Progenitor cell of endocrine pancreas (in vitro differentiated cells): ENCODE results near the gene CACNA1E. TPM values are rescaled to one million over a fixed set of nuclear protein-coding genes. Genes with fewer than 3 reads are reported as not detected.

Experiments used
- DNase-seq: peaks from one replicate; pipeline ENCODE4 v3.0.0; 2021; ENCODE audit warnings: low spot score; ENCODE audit not compliant: unreplicated experiment
- H3K27ac Mint-ChIP-seq: 2 replicates; pipeline ENCODE4 v1.8.0; 2021; ENCODE audit warnings: mild to moderate bottlenecking, moderate library complexity, mixed read lengths
- H3K27me3 Mint-ChIP-seq: 2 replicates; pipeline ENCODE4 v1.8.0; 2021; ENCODE audit warnings: mixed read lengths
- H3K36me3 Mint-ChIP-seq: 2 replicates; pipeline ENCODE4 v1.8.0; 2022; ENCODE audit warnings: mixed read lengths; ENCODE audit not compliant: insufficient read depth
- H3K4me1 Mint-ChIP-seq: 2 replicates; pipeline ENCODE4 v1.8.0; 2021; ENCODE audit warnings: low read depth, mixed read lengths
- H3K4me3 Mint-ChIP-seq: 2 replicates; pipeline ENCODE4 v1.8.0; 2021; ENCODE audit warnings: low read depth, mild to moderate bottlenecking, moderate library complexity, mixed read lengths
- H3K9me3 Mint-ChIP-seq: 2 replicates; pipeline ENCODE4 v1.8.0; 2021; ENCODE audit warnings: low read depth, mixed read lengths
- CTCF ChIP-seq: fragments of 200-600 bp; sonication (generic); IDR thresholded peaks from one replicate; pipeline ENCODE4 v1.5.0; 2021; ENCODE audit warnings: antibody characterized with exemption, mild to moderate bottlenecking; ENCODE audit not compliant: unreplicated experiment
- total RNA-seq: library from RNA; stranded (reverse); gene quantifications from 2 replicates; pipeline ENCODE4 v1.2.1, GENCODE V29; 2021

CACNA1E gene
- total RNA-seq, 1 donor from 2014 or later, result 0.55 TPM

DNA sequence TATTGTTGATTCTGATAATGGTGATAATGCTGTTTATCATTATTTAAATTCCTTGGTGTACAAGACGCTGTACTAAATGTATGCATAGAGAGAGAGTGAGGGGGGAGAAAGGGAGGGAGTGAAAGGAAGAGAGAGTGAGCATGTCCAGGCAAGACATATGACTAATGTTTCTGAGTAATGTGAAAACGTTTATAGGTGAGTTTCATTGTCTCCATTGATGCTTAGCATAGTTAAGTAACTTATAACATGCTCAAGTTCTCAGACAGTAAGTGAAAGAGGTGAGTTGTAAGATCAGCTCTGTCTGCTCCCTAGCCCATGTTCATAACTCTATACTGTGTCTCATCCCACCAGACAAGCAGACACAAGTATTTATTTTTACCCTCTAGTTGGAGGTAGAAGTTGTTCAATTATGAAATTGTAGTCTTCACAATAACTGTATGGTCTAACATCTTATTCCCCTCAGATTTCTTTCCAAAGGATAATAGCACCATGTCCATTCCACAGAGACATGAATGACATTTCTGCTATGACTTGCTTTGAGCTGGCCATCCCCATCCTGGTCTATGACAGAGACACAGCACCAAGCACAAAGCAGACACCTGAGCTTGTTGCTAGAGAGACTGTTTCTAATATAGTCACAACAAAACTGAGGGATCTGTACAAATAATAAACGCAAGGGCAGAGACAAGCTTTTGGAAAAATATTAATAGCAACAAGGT lies 285.1 kb downstream of the CACNA1E start:
- H3K27ac Mint-ChIP-seq, result no peak overlapping the region
- no peak for DNase-seq
- no peaks in the 10 kb centered on the region for H3K9me3 Mint-ChIP-seq
- no peaks in the 10 kb centered on the region for H3K4me1 Mint-ChIP-seq
- peaks cover 2% of the 10 kb centered on the region for H3K27me3 Mint-ChIP-seq
- no peaks in the 10 kb centered on the region for H3K36me3 Mint-ChIP-seq
- TF ChIP-seq CTCF, result no peak
- H3K4me3 Mint-ChIP-seq, result no peak overlapping the region

DNA sequence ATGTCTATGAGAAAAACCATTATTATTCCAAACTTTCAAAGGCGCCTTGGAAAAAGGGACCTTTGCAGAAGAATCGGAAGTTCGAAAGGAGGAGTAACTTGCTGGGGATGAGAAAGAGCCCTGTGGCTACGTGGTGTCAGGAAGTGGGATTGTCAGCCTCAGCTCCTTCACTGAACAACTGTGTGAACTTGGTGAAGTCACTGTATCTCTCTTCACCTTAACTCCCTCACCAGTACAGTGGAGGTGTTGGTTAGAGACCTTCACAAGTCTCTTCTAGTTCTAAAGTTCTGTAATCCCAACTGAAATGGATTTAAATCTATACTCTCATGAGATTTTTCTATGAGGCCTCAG lies 285.6 kb downstream of the CACNA1E start:
- no peaks in the 10 kb centered on the region for H3K4me1 Mint-ChIP-seq
- DNase-seq, result no peak
- no peak overlapping the region for H3K27ac Mint-ChIP-seq
- H3K36me3 Mint-ChIP-seq, result no peaks in the 10 kb centered on the region
- peaks cover 2% of the 10 kb centered on the region for H3K27me3 Mint-ChIP-seq
- no peaks in the 10 kb centered on the region for H3K9me3 Mint-ChIP-seq
- no peak overlapping the region for H3K4me3 Mint-ChIP-seq
- no peak for TF ChIP-seq CTCF

- DNase-seq, result no peak
- no peaks in the 10 kb centered on the region for H3K9me3 Mint-ChIP-seq
- H3K4me3 Mint-ChIP-seq, result no peak overlapping the region
- H3K27ac Mint-ChIP-seq, result no peak overlapping the region
- H3K27me3 Mint-ChIP-seq, result peaks cover 2% of the 10 kb centered on the region
- TF ChIP-seq CTCF, result no peak
- H3K4me1 Mint-ChIP-seq, result no peaks in the 10 kb centered on the region
- H3K36me3 Mint-ChIP-seq, result no peaks in the 10 kb centered on the region
These were observed 286.5 kb downstream of the CACNA1E start for GRCh38 chr1:181769846-181770245.

DNA sequence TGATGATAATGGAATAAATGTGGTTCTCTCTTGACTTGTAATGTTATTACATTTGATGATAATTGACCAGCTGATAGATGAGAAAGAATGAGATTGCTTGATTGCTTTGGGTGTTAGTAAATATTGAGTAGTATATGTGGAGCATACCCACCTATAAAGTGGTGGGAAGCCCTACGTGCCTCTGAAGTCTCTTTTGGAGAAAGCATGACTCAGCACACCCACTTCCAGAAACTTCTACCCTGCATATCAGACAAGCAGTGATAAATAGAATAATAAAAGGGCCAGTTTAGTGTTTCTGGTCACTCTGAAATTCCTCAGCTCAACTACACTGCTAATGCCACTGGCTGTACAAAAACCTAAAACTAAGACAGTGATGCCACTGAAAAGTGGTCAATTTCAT lies 289.4 kb downstream of the CACNA1E start:
- Mint-ChIP-seq H3K27ac (no peak overlapping the region), H3K4me3 (no peak overlapping the region), H3K27me3 (no peaks in the 10 kb centered on the region), H3K36me3 (no peaks in the 10 kb centered on the region), H3K4me1 (no peaks in the 10 kb centered on the region), H3K9me3 (no peaks in the 10 kb centered on the region)
- no peak for TF ChIP-seq CTCF
- no peak for DNase-seq

DNA sequence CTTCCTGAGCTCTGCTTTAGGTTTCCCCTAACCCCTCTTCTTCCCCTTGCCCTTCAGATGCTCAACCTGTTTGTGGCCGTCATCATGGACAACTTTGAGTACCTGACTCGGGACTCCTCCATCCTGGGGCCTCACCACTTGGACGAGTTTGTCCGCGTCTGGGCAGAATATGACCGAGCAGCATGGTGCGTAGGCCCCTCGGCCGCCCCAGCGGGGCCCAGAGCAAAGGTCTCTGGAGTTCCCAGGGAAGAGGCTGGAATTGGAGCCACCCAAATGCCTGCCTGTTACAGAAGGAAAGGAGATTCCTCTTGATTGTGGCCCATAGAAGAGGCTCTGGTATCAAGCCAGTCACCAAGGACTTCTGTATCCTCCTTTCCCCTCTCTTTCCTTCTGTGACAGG lies 292.7 kb downstream of the CACNA1E start:
- H3K36me3 Mint-ChIP-seq, result no peaks in the 10 kb centered on the region
- peaks cover 10% of the 10 kb centered on the region for H3K4me1 Mint-ChIP-seq
- no peak for TF ChIP-seq CTCF
- peaks cover 3% of the 10 kb centered on the region for H3K27me3 Mint-ChIP-seq
- DNase-seq, result no peak
- no peak overlapping the region for H3K27ac Mint-ChIP-seq
- no peaks in the 10 kb centered on the region for H3K9me3 Mint-ChIP-seq
- no peak overlapping the region for H3K4me3 Mint-ChIP-seq
